KMS-11 (cell line): ENCODE data around the gene PTMA.

Experiments
- H2AFZ ChIP-seq: fragments of 200-600 bp; sonication (generic); 2 replicates; pipeline ENCODE4 v1.6.1; 2016; ENCODE audit warnings: antibody characterized with exemption, mixed run types, low read depth
- H3K27ac ChIP-seq: fragments of 200-600 bp; sonication (generic); 2 replicates; pipeline ENCODE4 v1.6.1; 2016; ENCODE audit warnings: mild to moderate bottlenecking, mixed run types
- H3K27me3 ChIP-seq: fragments of 200-600 bp; sonication (generic); 2 replicates; pipeline ENCODE4 v1.6.1; 2017; ENCODE audit warnings: mild to moderate bottlenecking, low read depth, mixed run types, moderate library complexity; ENCODE audit not compliant: insufficient read depth
- H3K36me3 ChIP-seq: fragments of 200-600 bp; sonication (generic); 2 replicates; pipeline ENCODE4 v1.6.1; 2017; ENCODE audit warnings: mild to moderate bottlenecking, mixed run types; ENCODE audit not compliant: insufficient read depth
- H3K4me1 ChIP-seq: fragments of 200-600 bp; sonication (generic); 2 replicates; pipeline ENCODE4 v1.6.1; 2016; ENCODE audit warnings: mild to moderate bottlenecking, low read depth, mixed run types; ENCODE audit not compliant: poor library complexity, severe bottlenecking
- H3K4me2 ChIP-seq: fragments of 200-600 bp; sonication (generic); 2 replicates; pipeline ENCODE4 v1.7.0; 2016; ENCODE audit warnings: mild to moderate bottlenecking, mixed run types
- H3K4me3 ChIP-seq: fragments of 200-600 bp; sonication (generic); IDR thresholded peaks from 2 replicates; pipeline ENCODE4 v1.6.1; 2017; ENCODE audit warnings: low read depth, low read length, mixed read lengths; ENCODE audit not compliant: insufficient read depth
- H3K79me2 ChIP-seq: fragments of 200-600 bp; sonication (generic); 2 replicates; pipeline ENCODE4 v1.6.1; 2016; ENCODE audit warnings: low read depth, mixed run types; ENCODE audit not compliant: insufficient read depth
- H3K9ac ChIP-seq: fragments of 200-600 bp; sonication (generic); 2 replicates; pipeline ENCODE4 v1.6.1; 2016; ENCODE audit warnings: mild to moderate bottlenecking, mixed run types
- H4K20me1 ChIP-seq: fragments of 200-600 bp; sonication (generic); 2 replicates; pipeline ENCODE4 v1.6.1; 2016; ENCODE audit warnings: mild to moderate bottlenecking, mixed run types; ENCODE audit not compliant: insufficient read depth
- TF ChIP-seq, protein P1 (sequence below): fragments of 200-600 bp; sonication (generic); conservative IDR thresholded peaks from 2 replicates; pipeline ENCODE4 v1.6.1; 2017; ENCODE audit warnings: low read depth, mild to moderate bottlenecking, antibody characterized with exemption, low read length, moderate library complexity, mixed read lengths

The PTMA gene

DNA sequence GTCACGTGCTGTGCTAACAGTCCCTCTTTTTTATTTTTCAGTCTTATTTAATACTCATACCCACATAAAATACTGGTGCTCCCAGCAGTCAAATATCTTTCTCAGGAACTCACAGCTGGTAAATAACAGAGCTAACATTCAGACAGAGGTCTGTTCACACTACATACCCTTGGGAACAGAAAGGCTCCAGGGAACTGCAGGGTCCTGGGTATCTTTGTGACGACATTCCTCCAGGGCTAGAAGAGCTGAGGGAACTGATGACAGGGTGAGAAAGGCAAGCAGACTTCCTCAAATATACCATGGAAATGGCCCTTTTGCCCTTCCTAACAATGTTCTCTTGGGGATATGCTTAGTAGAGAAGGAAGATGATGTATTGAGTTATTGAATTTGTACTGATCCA lies 53.4 kb downstream of the PTMA start:
- no peak overlapping the region for H3K4me3 ChIP-seq
- H3K79me2 ChIP-seq, result 0 out of 2 replicates have a peak, but pooled peaks cover 4% of the 10 kb centered on the region
- TF ChIP-seq, protein P1, sequence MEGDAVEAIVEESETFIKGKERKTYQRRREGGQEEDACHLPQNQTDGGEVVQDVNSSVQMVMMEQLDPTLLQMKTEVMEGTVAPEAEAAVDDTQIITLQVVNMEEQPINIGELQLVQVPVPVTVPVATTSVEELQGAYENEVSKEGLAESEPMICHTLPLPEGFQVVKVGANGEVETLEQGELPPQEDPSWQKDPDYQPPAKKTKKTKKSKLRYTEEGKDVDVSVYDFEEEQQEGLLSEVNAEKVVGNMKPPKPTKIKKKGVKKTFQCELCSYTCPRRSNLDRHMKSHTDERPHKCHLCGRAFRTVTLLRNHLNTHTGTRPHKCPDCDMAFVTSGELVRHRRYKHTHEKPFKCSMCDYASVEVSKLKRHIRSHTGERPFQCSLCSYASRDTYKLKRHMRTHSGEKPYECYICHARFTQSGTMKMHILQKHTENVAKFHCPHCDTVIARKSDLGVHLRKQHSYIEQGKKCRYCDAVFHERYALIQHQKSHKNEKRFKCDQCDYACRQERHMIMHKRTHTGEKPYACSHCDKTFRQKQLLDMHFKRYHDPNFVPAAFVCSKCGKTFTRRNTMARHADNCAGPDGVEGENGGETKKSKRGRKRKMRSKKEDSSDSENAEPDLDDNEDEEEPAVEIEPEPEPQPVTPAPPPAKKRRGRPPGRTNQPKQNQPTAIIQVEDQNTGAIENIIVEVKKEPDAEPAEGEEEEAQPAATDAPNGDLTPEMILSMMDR, result no peak
- no peak overlapping the region for H3K9ac ChIP-seq
- no peaks in the 10 kb centered on the region for H3K27me3 ChIP-seq
- H2AFZ ChIP-seq, result no peak overlapping the region
- no peak overlapping the region for H3K27ac ChIP-seq
- no peaks in the 10 kb centered on the region for H4K20me1 ChIP-seq
- H3K4me1 ChIP-seq, result peaks cover 31% of the 10 kb centered on the region
- no peaks in the 10 kb centered on the region for H3K36me3 ChIP-seq
- no peak overlapping the region for H3K4me2 ChIP-seq
